Natural killer cell (primary cell): ENCODE results near the gene NUTM2G. TPM values are rescaled to one million over a fixed set of nuclear protein-coding genes. Genes with fewer than 3 reads are reported as not detected.
A peak's percentile ranks its signal among the peaks of the same experiment; 100 is the strongest.
"Not testable (repeated sequence)": the region's sequence is repeated elsewhere in the genome, so short reads cannot be mapped to it uniquely, and the experiment has no call there.

Experiments
- ATAC-seq, 3 donors: fragments of 150-1000 bp in 2 of 3; fragments of 200-7000 bp in 1 of 3; cut with Tn5 transposase; 1 replicate in 1 of 3; 2 replicates in 2 of 3; pipeline ENCODE4 v1.10.0; 2021; ENCODE audit warnings: mild to moderate bottlenecking in 2 of 3, moderate library complexity in 2 of 3
- DNase-seq, 2 donors: peaks; one replicate each; pipeline versions ENCODE4 v3.0.0 to v3.0.0-alpha.2; 2013 to 2021; ENCODE audit warnings: mixed read lengths in 1 of 2
- H3K27ac ChIP-seq: one replicate; pipeline ENCODE4 v1.5.1; 2013; ENCODE audit warnings: mild to moderate bottlenecking, low read length
- H3K27me3 ChIP-seq: one replicate; pipeline ENCODE4 v1.6.1; 2013; ENCODE audit warnings: low read length; ENCODE audit not compliant: control insufficient read depth, insufficient read depth
- H3K36me3 ChIP-seq: one replicate; pipeline ENCODE4 v1.6.1; 2013; ENCODE audit warnings: low read length; ENCODE audit not compliant: control insufficient read depth, insufficient read depth
- H3K4me1 ChIP-seq: one replicate; pipeline ENCODE4 v1.6.1; 2013; ENCODE audit warnings: low read length; ENCODE audit not compliant: control insufficient read depth, insufficient read depth
- H3K4me3 ChIP-seq: one replicate; pipeline ENCODE4 v1.5.1; 2013; ENCODE audit warnings: low read length
- H3K9me3 ChIP-seq: one replicate; pipeline ENCODE4 v1.6.1; 2013; ENCODE audit warnings: low read length; ENCODE audit not compliant: control insufficient read depth, insufficient read depth
- H3K27ac Mint-ChIP-seq, 2 donors: one replicate each; pipeline ENCODE4 v1.8.0; 2022; ENCODE audit warnings: mild to moderate bottlenecking in 2 of 2, mixed read lengths in 2 of 2, moderate library complexity in 1 of 2
- H3K27me3 Mint-ChIP-seq, 2 donors: one replicate each; pipeline ENCODE4 v1.8.0; 2022; ENCODE audit warnings: low read depth in 2 of 2, mixed read lengths in 2 of 2
- H3K36me3 Mint-ChIP-seq: one replicate; pipeline ENCODE4 v1.8.0; 2022; ENCODE audit warnings: mixed read lengths
- H3K4me1 Mint-ChIP-seq, 2 donors: one replicate each; pipeline ENCODE4 v1.8.0; 2022; ENCODE audit warnings: mixed read lengths in 2 of 2
- H3K4me3 Mint-ChIP-seq: one replicate; pipeline ENCODE4 v1.8.0; 2022; ENCODE audit warnings: mild to moderate bottlenecking, moderate library complexity, mixed read lengths
- H3K9me3 Mint-ChIP-seq, 2 donors: one replicate each; pipeline ENCODE4 v1.8.0; 2022; ENCODE audit warnings: mixed read lengths in 2 of 2
- WGBS: methylation state at CpG from one replicate; pipeline ENCODE4 v1.1.7; 2013; ENCODE audit warnings: missing lambda C conversion rate; ENCODE audit not compliant: insufficient coverage; 5-methylcytosine and 5-hydroxymethylcytosine counted together
- intact Hi-C: fragments of 100-400 bp; cut with micrococcal nuclease; formaldehyde crosslinking; loops from one replicate; pipeline ENCODE4 v1.14.2; 2022
- total RNA-seq, 4 donors: library from RNA; stranded (reverse); fragments of 120-200 nt in 1 of 4; gene quantifications; one replicate each; pipeline versions ENCODE4 v1.2.3 to v1.2.4, GENCODE V29; 2013 to 2022

Gene NUTM2G
- total RNA-seq, 3 donors from 2014 or later (not counting 1 experiment from before 2014, with no cell fraction given): not detected

DNA sequence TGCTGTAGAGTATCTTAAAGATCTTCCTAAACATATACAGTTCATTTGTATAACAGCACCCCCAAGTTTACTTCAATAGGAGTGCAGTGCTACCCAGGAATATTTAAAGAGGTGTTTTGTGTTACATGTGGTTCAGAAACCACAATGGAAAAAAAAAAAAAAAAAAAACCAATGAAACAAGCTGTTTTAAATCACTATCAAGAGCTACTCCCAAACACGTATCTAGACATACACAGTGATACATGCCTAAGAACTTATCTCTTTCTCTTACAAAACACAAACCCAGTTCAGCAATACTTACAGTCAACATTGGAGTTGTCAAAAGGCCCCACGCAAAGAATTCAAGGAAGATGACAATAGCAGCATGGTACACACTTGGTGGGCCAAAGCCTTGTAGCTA lies 43.9 kb downstream of the NUTM2G start:
- H3K27ac ChIP-seq, H3K4me3 Mint-ChIP-seq, H3K27me3 ChIP-seq, DNase-seq, H3K4me1 ChIP-seq, H3K36me3 ChIP-seq, H3K27me3 Mint-ChIP-seq, H3K36me3 Mint-ChIP-seq, intact Hi-C loops, H3K9me3 ChIP-seq, ATAC-seq, H3K9me3 Mint-ChIP-seq, H3K4me3 ChIP-seq: not testable (repeated sequence)
- no CpG with 5 or more reads among the region's 2 CpGs for WGBS
- H3K4me1 Mint-ChIP-seq: peaks cover 21 to 27% of the 10 kb centered on the region in 2 donors
- H3K27ac Mint-ChIP-seq: peak overlapping the region in 1 of 2 donors; percentile 61

- DNase-seq, H3K9me3 ChIP-seq, H3K36me3 ChIP-seq, H3K4me3 Mint-ChIP-seq, H3K27me3 Mint-ChIP-seq, H3K4me1 ChIP-seq, ATAC-seq, H3K27me3 ChIP-seq, H3K27ac ChIP-seq, intact Hi-C loops, H3K9me3 Mint-ChIP-seq, H3K36me3 Mint-ChIP-seq, H3K27ac Mint-ChIP-seq, H3K4me3 ChIP-seq: not testable (repeated sequence)
- H3K4me1 Mint-ChIP-seq: peaks cover 26 to 29% of the 10 kb centered on the region in 2 donors
- 72% methylated on average over 2 of the region's 3 CpGs for WGBS
Measured at GRCh38 chr9:96974037-96974436, 45.4 kb downstream of the NUTM2G start.

DNA sequence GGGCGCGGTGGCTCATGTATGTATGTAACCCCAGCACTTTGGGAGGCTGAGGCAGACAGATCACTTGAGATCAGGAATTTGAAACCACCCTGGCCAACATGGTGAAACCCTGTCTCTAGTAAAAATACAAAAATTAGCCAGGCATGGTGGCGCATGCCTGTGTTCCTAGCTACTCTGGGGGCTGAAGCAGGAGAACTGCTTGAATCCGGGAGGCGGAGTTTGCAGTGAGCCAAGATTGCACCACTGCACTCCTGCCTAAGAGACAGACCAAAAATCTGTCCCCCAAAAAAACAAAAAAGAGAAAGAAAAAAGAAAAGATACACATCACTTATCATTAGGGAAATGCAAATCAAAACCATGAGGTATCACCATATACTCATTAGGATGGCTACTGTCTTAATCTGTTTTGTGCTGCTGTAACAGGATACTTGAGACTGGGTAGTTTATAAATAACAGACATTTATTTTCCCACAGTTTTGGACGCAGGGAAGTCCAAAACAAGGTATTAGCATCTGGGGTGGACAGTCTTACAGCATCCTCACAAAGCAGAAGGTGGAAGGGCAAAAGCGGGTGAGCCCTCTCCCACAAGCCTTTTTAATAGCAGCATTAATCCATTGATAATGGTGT lies 55.0 kb downstream of the NUTM2G start:
- H3K4me1 Mint-ChIP-seq: peaks cover 7 to 26% of the 10 kb centered on the region in 2 donors
- H3K4me3 Mint-ChIP-seq, H3K36me3 Mint-ChIP-seq, H3K27me3 ChIP-seq, H3K9me3 ChIP-seq, H3K27me3 Mint-ChIP-seq, H3K9me3 Mint-ChIP-seq, H3K27ac ChIP-seq, ATAC-seq, H3K27ac Mint-ChIP-seq, H3K4me3 ChIP-seq, H3K4me1 ChIP-seq, DNase-seq, intact Hi-C loops, H3K36me3 ChIP-seq: not testable (repeated sequence)
- WGBS: 98% methylated on average over 5 of the region's 7 CpGs

GRCh38 chr9:96984139-96984538 lies 55.5 kb downstream of the NUTM2G start:
- H3K36me3 Mint-ChIP-seq, DNase-seq, ATAC-seq, H3K4me3 ChIP-seq, H3K27ac ChIP-seq, H3K36me3 ChIP-seq, H3K9me3 Mint-ChIP-seq, H3K9me3 ChIP-seq, H3K4me3 Mint-ChIP-seq, H3K27ac Mint-ChIP-seq, H3K27me3 Mint-ChIP-seq, H3K27me3 ChIP-seq, intact Hi-C loops, H3K4me1 ChIP-seq: not testable (repeated sequence)
- peaks cover 6 to 26% of the 10 kb centered on the region in 2 donors for H3K4me1 Mint-ChIP-seq
- WGBS: 88% methylated on average over 1 of the region's 3 CpGs

- H3K4me3 ChIP-seq, H3K9me3 Mint-ChIP-seq, H3K4me3 Mint-ChIP-seq, H3K27me3 ChIP-seq, ATAC-seq, H3K9me3 ChIP-seq, H3K4me1 ChIP-seq, DNase-seq, H3K36me3 Mint-ChIP-seq, H3K27me3 Mint-ChIP-seq, intact Hi-C loops, H3K27ac ChIP-seq, H3K36me3 ChIP-seq: not testable (repeated sequence)
- Mint-ChIP-seq H3K4me1 (peaks cover 11 to 29% of the 10 kb centered on the region in 2 donors), H3K27ac (peak overlapping the region in 1 of 2 donors; percentile 4)
- no CpG with 5 or more reads among the region's 2 CpGs for WGBS
Measured at GRCh38 chr9:96984887-96985286, 56.2 kb downstream of the NUTM2G start.

Other genes starting within 250 kb of the NUTM2G start
- gene ZNF510, start 150.8 kb upstream of the NUTM2G start, total RNA-seq: 10 to 100 TPM in 2 of 3 donors, 1 to 10 TPM in 1; 9.4 to 13.8 (median 12.6) TPM
- gene ZNF782, start 74.3 kb upstream of the NUTM2G start, total RNA-seq: 10 to 100 TPM in 1 of 3 donors, 1 to 10 TPM in 2; 7.3 to 10.1 (median 7.4) TPM
- gene CTSV, start 110.3 kb downstream of the NUTM2G start, total RNA-seq: under 1 TPM in 1 of 3 donors, not detected in 2; 0.05 TPM